Measurements from ENCODE around the gene FKBP4. TPM values are rescaled to one million over a fixed set of nuclear protein-coding genes. Genes with fewer than 3 reads are reported as not detected.

Gene FKBP4
- polyA plus RNA-seq, 1 donor = 60.3 TPM

- no peak overlapping the region for H3K4me3 ChIP-seq (ENCODE audit: low read length)
- H3K27ac ChIP-seq (ENCODE audit: low read length) = no peak overlapping the region
- H3K4me1 ChIP-seq (ENCODE audit: control insufficient read depth, insufficient read depth, low read length) = no peaks in the 10 kb centered on the region
- H3K9me3 ChIP-seq (ENCODE audit: control insufficient read depth, low read depth, low read length) = no peaks in the 10 kb centered on the region
- WGBS (ENCODE audit: insufficient coverage, low lambda C conversion rate) = no CpG with 5 or more reads among the region's 8 CpGs
- no peak for DNase-seq
- no peaks in the 10 kb centered on the region for H3K36me3 ChIP-seq (ENCODE audit: control insufficient read depth, insufficient read depth, low read length)
- H3K27me3 ChIP-seq (ENCODE audit: control insufficient read depth, insufficient read depth, low read length) = no peaks in the 10 kb centered on the region
Observed at GRCh38 chr12:2775431-2775830, 19.3 kb upstream of the FKBP4 start.

GRCh38 chr12:2776129-2776806 lies 18.5 kb upstream of the FKBP4 start:
- Histone ChIP-seq H3K27me3 (ENCODE audit: control insufficient read depth, insufficient read depth, low read length) (no peaks in the 10 kb centered on the region), H3K4me1 (ENCODE audit: control insufficient read depth, insufficient read depth, low read length) (no peaks in the 10 kb centered on the region), H3K9me3 (ENCODE audit: control insufficient read depth, low read depth, low read length) (no peaks in the 10 kb centered on the region), H3K27ac (ENCODE audit: low read length) (no peak overlapping the region), H3K36me3 (ENCODE audit: control insufficient read depth, insufficient read depth, low read length) (no peaks in the 10 kb centered on the region), H3K4me3 (ENCODE audit: low read length) (no peak overlapping the region)
- WGBS (ENCODE audit: insufficient coverage, low lambda C conversion rate) = no CpG with 5 or more reads among the region's 20 CpGs
- DNase-seq = no peak

- Histone ChIP-seq H3K4me3 (ENCODE audit: low read length) (no peak overlapping the region), H3K27ac (ENCODE audit: low read length) (no peak overlapping the region), H3K9me3 (ENCODE audit: control insufficient read depth, low read depth, low read length) (no peaks in the 10 kb centered on the region), H3K27me3 (ENCODE audit: control insufficient read depth, insufficient read depth, low read length) (peaks cover 13% of the 10 kb centered on the region), H3K36me3 (ENCODE audit: control insufficient read depth, insufficient read depth, low read length) (no peaks in the 10 kb centered on the region), H3K4me1 (ENCODE audit: control insufficient read depth, insufficient read depth, low read length) (peaks cover 2% of the 10 kb centered on the region)
- no peak for DNase-seq
- WGBS (ENCODE audit: insufficient coverage, low lambda C conversion rate) = no CpG with 5 or more reads among the region's 4 CpGs
Observed at GRCh38 chr12:2779281-2779680, 15.5 kb upstream of the FKBP4 start.

GRCh38 chr12:2783936-2784600 lies 10.7 kb upstream of the FKBP4 start:
- DNase-seq = peak; percentile 27 to 47
- Histone ChIP-seq H3K9me3 (ENCODE audit: control insufficient read depth, low read depth, low read length) (no peaks in the 10 kb centered on the region), H3K27ac (ENCODE audit: low read length) (no peak overlapping the region), H3K4me1 (ENCODE audit: control insufficient read depth, insufficient read depth, low read length) (peaks cover 2% of the 10 kb centered on the region), H3K27me3 (ENCODE audit: control insufficient read depth, insufficient read depth, low read length) (peaks cover 20% of the 10 kb centered on the region), H3K4me3 (ENCODE audit: low read length) (no peak overlapping the region), H3K36me3 (ENCODE audit: control insufficient read depth, insufficient read depth, low read length) (no peaks in the 10 kb centered on the region)
- no CpG with 5 or more reads among the region's 25 CpGs for WGBS (ENCODE audit: insufficient coverage, low lambda C conversion rate)

DNA sequence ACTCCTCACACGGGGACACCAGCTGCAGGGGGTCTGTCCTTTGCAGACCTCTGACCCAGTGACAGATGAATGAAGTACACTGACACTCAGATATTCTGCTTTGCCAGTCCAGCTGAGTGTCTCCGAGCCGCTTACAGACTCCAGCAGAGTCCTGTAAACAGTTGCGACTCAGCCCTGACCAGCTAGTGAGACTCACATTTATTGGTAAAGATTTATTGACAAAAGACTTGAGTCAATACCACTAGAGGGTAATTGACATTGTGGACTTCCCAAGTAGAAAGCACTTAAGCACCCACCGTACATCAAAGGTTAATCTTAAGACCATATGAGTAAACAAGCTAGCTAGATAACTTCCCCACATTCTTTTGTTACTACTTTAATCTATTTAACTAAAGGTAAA lies 9.8 kb upstream of the FKBP4 start:
- Histone ChIP-seq H3K27me3 (ENCODE audit: control insufficient read depth, insufficient read depth, low read length) (peaks cover 20% of the 10 kb centered on the region), H3K4me1 (ENCODE audit: control insufficient read depth, insufficient read depth, low read length) (peaks cover 2% of the 10 kb centered on the region), H3K27ac (ENCODE audit: low read length) (no peak overlapping the region), H3K36me3 (ENCODE audit: control insufficient read depth, insufficient read depth, low read length) (no peaks in the 10 kb centered on the region), H3K9me3 (ENCODE audit: control insufficient read depth, low read depth, low read length) (no peaks in the 10 kb centered on the region), H3K4me3 (ENCODE audit: low read length) (no peak overlapping the region)
- no peak for DNase-seq
- 0% methylated on average over 1 of the region's 5 CpGs for WGBS (ENCODE audit: insufficient coverage, low lambda C conversion rate)

- no peak overlapping the region for H3K4me3 ChIP-seq (ENCODE audit: low read length)
- WGBS (ENCODE audit: insufficient coverage, low lambda C conversion rate) = no CpG with 5 or more reads among the region's 6 CpGs
- peaks cover 8% of the 10 kb centered on the region for H3K27me3 ChIP-seq (ENCODE audit: control insufficient read depth, insufficient read depth, low read length)
- H3K27ac ChIP-seq (ENCODE audit: low read length) = no peak overlapping the region
- H3K9me3 ChIP-seq (ENCODE audit: control insufficient read depth, low read depth, low read length) = peaks cover 4% of the 10 kb centered on the region
- DNase-seq = no peak
- no peaks in the 10 kb centered on the region for H3K36me3 ChIP-seq (ENCODE audit: control insufficient read depth, insufficient read depth, low read length)
- peaks cover 8% of the 10 kb centered on the region for H3K4me1 ChIP-seq (ENCODE audit: control insufficient read depth, insufficient read depth, low read length)
Observed at GRCh38 chr12:2791089-2791488, 3.7 kb upstream of the FKBP4 start.

- H3K4me1 ChIP-seq (ENCODE audit: control insufficient read depth, insufficient read depth, low read length) = peaks cover 18% of the 10 kb centered on the region
- 41% methylated on average over 6 of the region's 25 CpGs for WGBS (ENCODE audit: insufficient coverage, low lambda C conversion rate)
- no peak overlapping the region for H3K27ac ChIP-seq (ENCODE audit: low read length)
- H3K9me3 ChIP-seq (ENCODE audit: control insufficient read depth, low read depth, low read length) = peaks cover 4% of the 10 kb centered on the region
- H3K4me3 ChIP-seq (ENCODE audit: low read length) = no peak overlapping the region
- peaks cover 10% of the 10 kb centered on the region for H3K36me3 ChIP-seq (ENCODE audit: control insufficient read depth, insufficient read depth, low read length)
- DNase-seq = peak in 1 of 2 donors; percentile 21
- peaks cover 8% of the 10 kb centered on the region for H3K27me3 ChIP-seq (ENCODE audit: control insufficient read depth, insufficient read depth, low read length)
Observed at GRCh38 chr12:2792671-2793500, 1.9 kb upstream of the FKBP4 start.

- peaks cover 18% of the 10 kb centered on the region for H3K4me1 ChIP-seq (ENCODE audit: control insufficient read depth, insufficient read depth, low read length)
- no peak overlapping the region for H3K27ac ChIP-seq (ENCODE audit: low read length)
- peaks cover 17% of the 10 kb centered on the region for H3K36me3 ChIP-seq (ENCODE audit: control insufficient read depth, insufficient read depth, low read length)
- H3K27me3 ChIP-seq (ENCODE audit: control insufficient read depth, insufficient read depth, low read length) = peaks cover 8% of the 10 kb centered on the region
- peaks cover 4% of the 10 kb centered on the region for H3K9me3 ChIP-seq (ENCODE audit: control insufficient read depth, low read depth, low read length)
- DNase-seq = no peak
- WGBS (ENCODE audit: insufficient coverage, low lambda C conversion rate) = no CpG with 5 or more reads among the region's 21 CpGs
- H3K4me3 ChIP-seq (ENCODE audit: low read length) = no peak overlapping the region
Observed at GRCh38 chr12:2793561-2793960, 1.2 kb upstream of the FKBP4 start.

DNA sequence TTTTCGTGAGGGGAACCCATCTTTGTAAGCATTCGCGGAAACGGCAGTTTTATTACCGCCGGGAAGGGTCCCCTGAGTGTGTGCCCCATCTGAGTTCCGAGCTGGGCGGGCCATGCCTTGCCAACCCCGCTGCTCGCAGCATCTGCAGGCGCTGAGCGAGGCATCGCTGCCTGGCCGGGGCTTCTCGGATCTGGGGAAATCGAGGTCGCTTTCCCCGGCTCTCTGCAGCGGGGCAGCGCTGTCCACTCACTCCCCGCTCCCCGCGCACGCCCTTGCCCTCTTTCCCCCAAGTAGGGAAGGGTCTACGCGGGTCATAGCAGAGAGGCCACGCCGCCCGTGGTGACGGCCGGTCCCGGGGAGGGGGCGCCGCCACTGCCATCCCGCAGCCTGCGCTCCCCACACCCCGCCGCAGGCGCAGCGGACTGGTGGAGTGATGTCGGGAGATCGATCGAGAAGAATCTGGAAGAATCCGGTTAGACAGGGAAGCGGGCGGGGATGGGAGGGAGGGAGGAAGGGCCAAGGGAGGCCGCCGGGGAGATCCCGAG lies 507 bp upstream of the FKBP4 start:
- H3K27ac ChIP-seq (ENCODE audit: low read length) = no peak overlapping the region
- no peak for DNase-seq
- H3K36me3 ChIP-seq (ENCODE audit: control insufficient read depth, insufficient read depth, low read length) = peaks cover 24% of the 10 kb centered on the region
- H3K4me3 ChIP-seq (ENCODE audit: low read length) = peak overlapping the region; percentile 56
- peaks cover 8% of the 10 kb centered on the region for H3K27me3 ChIP-seq (ENCODE audit: control insufficient read depth, insufficient read depth, low read length)
- WGBS (ENCODE audit: insufficient coverage, low lambda C conversion rate) = 60% methylated on average over 1 of the region's 49 CpGs
- H3K4me1 ChIP-seq (ENCODE audit: control insufficient read depth, insufficient read depth, low read length) = peaks cover 18% of the 10 kb centered on the region
- H3K9me3 ChIP-seq (ENCODE audit: control insufficient read depth, low read depth, low read length) = peaks cover 4% of the 10 kb centered on the region

Data from large intestine (tissue), 3 donors.